ENCODE results near the gene OPRL1.

The OPRL1 gene

DNA sequence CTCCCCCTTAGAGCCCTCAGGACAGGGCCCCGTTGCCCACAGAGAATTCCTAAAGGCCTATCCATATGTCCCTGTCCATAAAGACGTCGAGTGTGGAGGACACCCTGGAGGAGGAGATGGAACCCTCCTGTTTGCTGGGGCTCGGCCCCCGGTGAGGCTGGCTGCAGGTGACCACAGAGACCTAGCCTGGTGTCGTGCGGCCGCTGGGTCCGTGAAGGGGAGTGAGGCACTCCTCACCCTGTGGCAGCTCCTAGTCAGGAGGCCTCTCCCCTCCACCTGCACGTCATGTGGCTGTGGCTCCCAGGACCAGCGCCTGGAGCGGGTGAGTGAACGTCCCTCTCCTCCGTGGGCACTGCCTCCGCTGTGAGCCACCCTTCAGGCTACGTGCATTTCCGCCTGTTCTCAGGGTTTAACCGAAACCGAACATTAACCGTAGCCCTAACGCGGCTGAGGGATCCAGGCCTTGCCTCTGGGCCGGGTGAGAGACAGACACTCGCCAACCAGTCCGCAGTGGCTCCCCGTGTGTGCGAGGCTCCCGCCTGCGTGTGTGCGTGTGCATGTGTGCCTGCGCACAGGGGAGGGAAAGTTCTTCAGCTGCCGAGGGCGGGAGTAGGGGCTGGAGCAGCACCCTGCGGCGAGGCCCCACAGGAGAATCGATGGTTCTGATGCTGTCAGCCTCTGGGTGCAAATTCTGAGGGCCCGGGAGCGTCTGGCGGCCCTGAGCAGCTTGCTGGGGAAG is 22.8 kb upstream of the OPRL1 start:
- no peak for DNase-seq

DNA sequence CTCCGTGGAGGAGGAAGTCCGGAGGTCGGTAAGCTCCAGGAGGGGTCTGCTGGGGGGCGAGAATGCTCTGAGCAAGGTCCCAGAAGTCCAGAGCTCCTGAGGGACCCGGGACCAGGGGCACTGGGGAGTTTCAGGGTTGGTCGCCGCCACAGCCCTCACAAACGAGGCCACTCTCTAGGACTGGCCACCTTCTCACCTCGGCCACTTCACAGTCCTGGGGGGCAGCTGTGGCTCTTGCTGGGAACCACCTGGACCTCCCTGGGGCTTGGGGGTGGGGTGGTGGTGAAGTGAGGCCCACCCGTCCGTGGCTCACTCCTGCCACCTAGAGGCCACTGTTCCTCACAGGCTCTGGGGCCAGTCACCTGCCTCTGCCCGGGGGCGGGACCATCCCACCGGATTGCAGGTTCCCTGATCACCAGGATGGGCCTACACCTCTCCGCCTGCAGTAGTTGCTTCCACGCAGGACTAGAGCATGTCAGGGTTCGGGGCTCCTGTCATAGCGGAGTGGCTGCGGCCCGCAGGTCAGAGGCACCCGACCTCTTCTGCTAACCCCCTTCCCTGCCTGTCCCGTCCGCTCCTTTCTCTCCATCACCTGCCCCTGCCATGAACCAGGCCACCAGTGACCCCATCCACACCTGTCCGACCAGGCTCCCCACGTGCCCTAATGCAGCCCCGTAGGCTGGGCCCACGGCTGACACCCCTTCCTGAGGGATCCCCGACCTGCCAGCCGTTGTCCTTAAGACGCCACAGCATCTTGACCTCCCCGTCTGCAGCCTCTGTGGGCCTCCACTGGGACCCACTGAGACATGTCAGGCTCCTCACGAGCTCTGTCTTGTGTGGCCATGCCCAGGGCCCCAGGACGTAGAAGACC is 22.0 kb upstream of the OPRL1 start:
- DNase-seq: peak; percentile 60 to 78

DNA sequence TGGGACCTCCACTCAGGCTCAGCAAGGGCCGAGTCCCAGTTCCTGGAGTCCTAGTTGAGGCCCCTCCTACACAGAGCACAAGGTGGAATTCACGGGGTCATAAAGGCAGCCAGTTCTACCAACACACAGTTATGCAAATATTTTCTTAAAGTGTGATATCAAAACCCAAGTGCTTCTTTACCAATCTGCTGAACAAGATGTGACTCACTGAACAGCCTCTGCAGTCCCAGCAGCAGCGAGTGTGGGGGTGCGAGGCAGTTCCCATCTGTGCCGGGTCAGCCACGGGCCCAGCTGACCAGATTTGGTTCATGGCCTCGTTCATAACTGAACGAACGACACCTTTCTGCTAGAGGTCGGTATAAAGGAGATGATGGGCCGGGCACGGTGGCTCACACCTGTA is 21.3 kb upstream of the OPRL1 start:
- no peak for DNase-seq

- DNase-seq: no peak
Observed at GRCh38 chr20:64062276-64062595, 17.6 kb upstream of the OPRL1 start.

- peak; percentile 93 to 95 for DNase-seq
Observed at GRCh38 chr20:64062596-64063388, 17.1 kb upstream of the OPRL1 start, which contains the start of gene TCEA2. TCEA2 (plus strand) TSS chr20:64063198; CDS start chr20:64063313, 115 bp downstream.

DNA sequence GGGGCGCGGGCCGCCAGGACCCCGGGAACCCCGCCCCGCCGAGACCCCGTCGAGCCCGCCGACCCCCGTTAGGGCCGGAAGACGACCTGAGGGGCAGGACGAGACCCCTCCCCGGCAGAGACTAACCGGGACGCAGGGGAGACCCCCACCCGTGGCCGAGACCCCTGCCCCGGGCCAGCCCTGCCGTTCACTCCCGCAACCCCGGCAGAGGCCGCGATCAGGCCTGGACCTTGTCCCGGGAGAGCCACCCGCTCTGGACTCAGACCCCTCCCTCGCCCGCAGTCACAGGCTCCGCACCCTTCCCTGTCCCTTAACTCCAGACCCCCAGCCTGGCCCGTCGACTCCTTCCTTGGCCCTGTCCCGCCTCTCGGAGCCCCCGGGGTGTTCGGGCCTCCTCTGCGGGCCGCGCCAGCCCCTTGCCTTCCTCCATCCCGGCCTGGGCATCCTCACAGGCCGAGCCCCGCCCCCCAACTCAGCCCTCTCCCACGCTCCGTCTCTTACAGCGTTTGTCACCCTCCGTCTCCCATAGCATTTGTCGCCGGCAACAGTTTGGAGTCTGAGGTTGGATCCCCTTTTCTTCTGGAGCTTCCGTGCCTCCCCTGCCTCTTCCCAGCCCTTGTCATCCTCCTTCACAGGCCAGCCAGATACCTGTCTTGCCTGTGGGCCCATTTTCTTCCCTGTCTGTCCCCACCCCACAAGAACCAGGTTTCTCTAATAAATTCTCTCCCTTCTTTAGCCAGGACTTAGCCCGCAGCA is 16.3 kb upstream of the OPRL1 start:
- DNase-seq: no peak

DNA sequence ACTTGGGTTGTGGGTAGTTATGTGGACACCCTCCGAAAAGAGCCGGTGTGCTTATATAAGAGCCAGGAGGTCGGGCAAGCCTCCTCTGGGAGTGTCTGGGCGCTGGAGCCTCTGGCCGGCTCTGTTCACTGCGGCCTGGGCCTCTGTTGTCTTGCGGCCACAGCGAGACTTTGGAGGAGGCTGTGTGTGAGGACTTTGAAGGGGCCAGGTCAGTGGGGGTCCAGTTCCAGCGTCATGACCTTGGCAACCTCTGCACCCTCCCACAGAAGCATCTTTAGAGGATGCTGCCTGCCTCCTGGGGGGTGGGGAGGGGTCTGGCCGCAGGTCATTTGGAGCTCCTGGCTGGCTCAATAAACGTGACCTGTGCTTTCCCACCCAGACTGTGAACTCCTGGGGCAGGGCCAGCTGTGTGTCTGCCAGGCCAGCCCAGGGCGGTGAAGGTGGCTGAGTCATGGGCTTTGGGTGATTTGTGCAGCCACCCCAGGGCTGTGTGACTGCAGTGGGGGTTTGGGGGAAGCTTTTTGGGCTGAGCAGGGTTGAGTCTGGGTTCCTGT is 15.7 kb upstream of the OPRL1 start:
- no peak for DNase-seq

DNA sequence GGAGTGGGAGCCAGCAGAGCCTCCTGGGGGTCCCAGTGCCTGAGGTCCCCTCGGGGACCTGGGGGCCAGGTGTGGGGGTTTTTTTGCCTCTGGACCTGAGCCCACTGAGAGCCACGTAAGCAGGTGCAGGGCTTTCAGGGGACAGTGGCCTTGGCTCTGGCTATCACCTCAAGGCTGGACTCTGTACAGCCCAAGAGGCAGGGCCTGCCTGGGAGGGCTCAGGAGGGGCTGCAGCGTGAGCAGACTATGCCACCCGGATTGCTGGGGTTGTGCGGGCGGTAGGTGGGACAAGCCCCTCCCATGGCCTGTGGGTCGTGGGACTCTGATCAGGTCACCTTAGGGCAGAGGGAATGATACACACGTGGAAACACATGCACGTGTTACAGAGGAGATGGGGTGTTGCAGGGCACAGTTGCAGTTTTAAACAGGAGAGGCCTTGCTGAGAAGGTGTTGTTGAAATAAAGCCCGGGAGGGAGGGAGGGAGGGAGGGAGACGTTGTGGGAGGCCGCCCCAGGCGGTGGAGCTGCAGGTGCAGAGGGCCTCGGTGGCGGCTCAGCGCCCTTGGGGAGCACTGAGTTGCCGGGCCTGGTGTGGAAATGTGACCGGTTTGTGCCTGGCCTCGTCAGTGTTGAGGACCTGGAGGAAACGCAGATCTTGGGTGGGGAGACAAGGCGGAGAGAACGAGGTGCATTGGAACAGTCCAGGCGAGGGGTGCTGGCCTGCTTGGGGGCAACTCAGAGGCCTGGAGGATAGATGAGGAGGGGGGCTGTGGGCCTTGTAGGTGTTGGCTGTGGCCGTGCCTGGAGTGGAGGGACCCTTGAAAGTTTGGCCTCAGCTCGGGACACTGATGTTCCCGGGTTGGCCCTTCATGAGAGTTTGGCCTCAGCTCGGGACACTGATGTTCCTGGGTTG is 14.6 kb upstream of the OPRL1 start:
- no peak for DNase-seq

DNA sequence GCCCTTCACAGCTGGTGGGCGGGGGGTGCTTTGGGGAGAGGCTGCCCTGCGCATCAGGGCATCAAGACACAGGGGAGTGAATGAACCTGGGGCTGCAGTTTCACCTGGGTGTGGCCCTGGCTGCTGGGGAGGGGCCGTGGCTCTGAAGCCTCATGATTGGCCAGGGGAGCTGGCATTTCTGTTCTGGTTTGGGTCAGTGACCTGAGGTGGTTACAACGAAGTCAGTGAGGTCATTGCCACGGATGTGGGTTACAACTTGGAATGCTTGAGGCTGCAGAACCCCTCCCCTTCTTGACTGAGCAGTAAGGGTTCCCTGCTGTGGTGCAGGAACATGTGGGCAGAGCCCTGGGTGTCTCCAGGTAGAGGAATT is 13.9 kb upstream of the OPRL1 start:
- DNase-seq: no peak

DNA sequence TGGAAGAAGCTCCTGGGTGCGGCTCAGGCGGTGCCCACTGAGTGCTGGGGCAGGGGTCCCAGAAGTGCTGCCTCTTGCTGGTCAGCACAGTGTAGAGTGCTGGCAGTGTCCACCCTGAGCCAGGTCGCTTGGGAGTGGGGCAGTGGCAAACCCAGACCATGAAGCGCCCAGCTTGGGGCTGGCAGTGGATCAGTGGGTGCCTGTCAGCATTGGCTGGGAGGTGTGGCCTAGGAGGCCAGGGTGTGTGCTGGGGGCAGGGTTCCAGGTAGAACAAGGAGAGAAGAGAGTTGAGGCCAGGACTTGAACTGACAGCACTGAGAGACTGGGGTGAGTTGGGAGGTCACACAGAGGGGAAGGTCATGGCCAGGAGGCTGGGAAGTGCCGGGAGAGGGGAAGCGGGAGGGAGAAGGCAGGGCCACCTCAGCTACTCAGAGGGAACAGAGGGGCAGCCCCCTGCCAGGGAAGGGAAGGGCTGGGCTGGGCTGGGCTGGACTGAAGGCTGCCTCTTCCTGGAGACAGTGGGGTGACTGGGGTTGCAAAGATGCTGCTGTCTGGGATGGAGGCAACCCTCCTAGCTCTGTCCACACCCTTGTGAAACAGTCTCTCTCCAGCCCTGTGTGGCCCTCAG is 12.8 kb upstream of the OPRL1 start:
- DNase-seq: no peak

GRCh38 chr20:64067733-64068307 is 12.1 kb upstream of the OPRL1 start:
- no peak for DNase-seq

GRCh38 chr20:64068386-64069208 is 11.3 kb upstream of the OPRL1 start:
- no peak for DNase-seq

DNA sequence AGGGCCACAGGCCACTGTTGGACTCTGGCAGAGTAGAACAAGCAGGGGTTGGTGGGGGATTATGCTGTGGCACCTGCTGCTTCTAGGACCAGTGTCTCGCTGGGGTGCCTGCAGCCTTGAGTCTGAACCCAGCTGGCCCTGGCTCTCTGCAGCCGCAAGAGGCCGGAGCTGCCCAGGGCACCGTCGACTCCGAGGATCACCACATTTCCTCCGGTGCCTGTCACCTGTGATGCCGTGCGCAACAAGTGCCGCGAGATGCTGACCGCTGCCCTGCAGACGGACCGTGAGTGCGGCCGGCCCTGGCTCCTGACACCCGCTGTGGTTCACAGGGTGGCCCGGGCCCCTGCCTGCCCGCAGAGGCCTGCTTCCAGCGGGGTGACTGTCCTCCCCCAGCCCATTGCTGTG is 10.7 kb upstream of the OPRL1 start:
- DNase-seq: no peak

GRCh38 chr20:64069614-64070243 is 10.2 kb upstream of the OPRL1 start:
- no peak for DNase-seq

- DNase-seq: no peak
Observed at GRCh38 chr20:64070244-64070993, 9.5 kb upstream of the OPRL1 start.

DNA sequence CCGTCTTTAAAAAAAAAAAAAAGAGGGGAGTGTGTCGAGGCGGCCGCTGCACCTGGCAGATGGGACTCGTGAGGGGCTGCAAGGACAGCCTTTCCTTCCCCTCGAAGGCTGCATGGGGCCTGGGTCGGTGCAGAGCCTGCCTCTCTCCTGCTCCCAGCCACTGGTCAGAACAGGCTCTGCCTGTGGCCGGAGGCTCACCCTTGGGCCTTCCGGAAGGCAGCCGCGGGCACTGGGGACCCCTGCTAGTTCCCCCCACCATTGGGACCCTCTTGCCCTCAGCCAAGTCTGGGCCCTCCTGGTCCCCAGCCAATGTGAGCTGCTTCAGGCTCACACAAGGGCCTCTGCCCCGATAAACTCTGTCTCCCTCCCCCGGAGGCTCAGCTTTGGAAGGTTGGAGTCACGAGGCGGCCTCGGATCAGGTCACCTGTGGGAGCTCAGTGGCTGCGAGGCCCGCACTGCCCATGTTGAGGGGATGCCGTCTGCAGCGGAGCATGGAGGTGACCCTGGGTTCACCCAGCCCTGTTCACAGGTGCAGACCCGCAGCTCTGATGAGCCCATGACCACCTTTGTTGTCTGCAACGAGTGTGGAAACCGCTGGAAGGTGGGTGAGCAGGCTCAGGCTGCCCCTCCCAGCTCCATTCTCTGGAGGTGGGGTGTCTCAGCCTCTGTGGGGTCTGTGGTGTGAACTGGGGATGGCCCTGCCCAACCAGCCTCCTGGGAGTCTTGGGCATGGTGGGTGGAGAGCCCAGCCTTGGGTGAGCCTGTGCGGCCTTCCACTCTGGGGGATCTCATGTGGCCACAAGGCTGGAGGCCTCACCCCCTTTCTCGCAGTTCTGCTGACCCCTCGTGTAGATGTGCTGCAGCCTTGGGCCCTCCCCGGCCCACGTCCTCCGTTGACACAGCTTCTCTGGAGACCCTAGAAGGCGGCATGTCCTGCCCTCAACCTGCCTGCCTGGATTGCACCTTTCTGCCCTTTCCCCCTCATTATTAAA is 8.2 kb upstream of the OPRL1 start:
- no peak for DNase-seq

DNA sequence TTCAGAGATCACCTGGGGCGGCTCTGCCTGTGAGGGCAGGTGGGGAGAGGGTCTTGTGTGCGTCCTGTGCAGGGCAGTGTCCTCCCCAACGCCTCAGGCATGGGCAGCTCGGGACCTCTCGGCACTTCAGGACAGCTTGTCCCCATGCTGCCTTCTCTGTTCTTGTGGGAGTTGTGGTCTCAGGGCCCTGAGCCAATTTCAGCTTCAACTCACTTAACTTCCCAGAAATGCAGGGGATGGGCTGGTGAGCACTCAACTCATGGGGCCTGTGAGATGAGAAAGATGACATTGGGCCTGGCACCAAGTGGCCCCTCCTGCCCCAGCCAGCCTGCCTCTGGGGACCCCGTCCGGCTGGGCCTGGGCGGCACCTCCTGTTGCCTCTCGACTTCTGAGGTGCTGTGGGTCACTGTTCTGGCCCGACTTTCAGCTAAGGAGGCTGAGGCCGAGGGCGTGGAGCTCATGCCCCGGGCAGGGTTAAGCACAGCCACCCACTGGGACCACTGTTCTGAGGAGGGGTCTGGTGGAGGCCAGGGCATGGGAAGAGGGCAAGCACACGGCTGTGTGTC is 7.3 kb upstream of the OPRL1 start:
- no peak for DNase-seq
